Endodermal cell (in vitro differentiated cells): Measurements from ENCODE around the gene KDELR1. TPM values are rescaled to one million over a fixed set of nuclear protein-coding genes. Genes with fewer than 3 reads are reported as not detected.

Experiments used
- DNase-seq: peaks from one replicate; pipeline ENCODE4 v3.0.0-alpha.2; 2017
- H3K27ac ChIP-seq: 2 replicates; pipeline ENCODE4 v1.5.1; 2013; ENCODE audit warnings: mild to moderate bottlenecking, low read depth, low read length, moderate library complexity
- H3K27me3 ChIP-seq: 2 replicates; pipeline ENCODE4 v1.6.1; 2013; ENCODE audit warnings: mild to moderate bottlenecking, low read length, moderate library complexity; ENCODE audit not compliant: insufficient read depth, control insufficient read depth, poor library complexity, severe bottlenecking
- H3K36me3 ChIP-seq: 2 replicates; pipeline ENCODE4 v1.7.0; 2013; ENCODE audit warnings: mild to moderate bottlenecking, low read length, moderate library complexity; ENCODE audit not compliant: control insufficient read depth, insufficient read depth
- H3K4me1 ChIP-seq: one replicate; pipeline ENCODE4 v1.7.0; 2013; ENCODE audit warnings: low read length; ENCODE audit not compliant: control insufficient read depth, insufficient read depth
- H3K4me3 ChIP-seq: 2 replicates; pipeline ENCODE4 v1.5.1; 2013; ENCODE audit warnings: mild to moderate bottlenecking, low read length, moderate library complexity
- H3K9ac ChIP-seq: 2 replicates; pipeline ENCODE4 v1.6.1; 2013; ENCODE audit warnings: mild to moderate bottlenecking, low read length, moderate library complexity; ENCODE audit not compliant: poor library complexity, severe bottlenecking; ENCODE audit errors: extremely low read depth
- H3K9me3 ChIP-seq: 2 replicates; pipeline ENCODE4 v1.6.1; 2013; ENCODE audit warnings: mild to moderate bottlenecking, low read length, moderate library complexity; ENCODE audit not compliant: control insufficient read depth
- H3K27ac Mint-ChIP-seq: 2 replicates; pipeline ENCODE4 v1.8.0; 2020; ENCODE audit warnings: mixed read lengths
- H3K27me3 Mint-ChIP-seq: 2 replicates; pipeline ENCODE4 v1.8.0; 2021; ENCODE audit warnings: mild to moderate bottlenecking, mixed read lengths; ENCODE audit not compliant: insufficient read depth
- H3K36me3 Mint-ChIP-seq: 2 replicates; pipeline ENCODE4 v1.8.0; 2020; ENCODE audit warnings: low read depth, mixed read lengths
- H3K4me1 Mint-ChIP-seq: 2 replicates; pipeline ENCODE4 v1.8.0; 2020; ENCODE audit warnings: mixed read lengths
- H3K4me3 Mint-ChIP-seq: 2 replicates; pipeline ENCODE4 v1.8.0; 2020; ENCODE audit warnings: mild to moderate bottlenecking, moderate library complexity, mixed read lengths
- H3K9me3 Mint-ChIP-seq: 2 replicates; pipeline ENCODE4 v1.8.0; 2020; ENCODE audit warnings: mild to moderate bottlenecking, mixed read lengths
- CTCF ChIP-seq: fragments of 200-600 bp; sonication (generic); conservative IDR thresholded peaks from 2 replicates; pipeline ENCODE4 v1.5.0; 2021; ENCODE audit warnings: antibody characterized with exemption, mild to moderate bottlenecking
- WGBS, 2 experiments: methylation state at CpG; one replicate each; pipeline versions ENCODE4 v1.1.5 to v1.1.7; 2013; ENCODE audit warnings: missing lambda C conversion rate in 2 of 2, mixed read lengths in 1 of 2; ENCODE audit not compliant: insufficient coverage in 1 of 2, insufficient read length in 1 of 2; 5-methylcytosine and 5-hydroxymethylcytosine counted together
- total RNA-seq, 2 donors: library from RNA; stranded (reverse); fragmentation: NEBNext Ultra II Directional in 1 of 2; extraction: Animal tissue kit (Norgen Biotek cat#: 25700) in 1 of 2; gene quantifications; 2 replicates in 1 of 2; 3 replicates in 1 of 2; pipeline ENCODE4 v1.2.1, GENCODE V29; 2021

KDELR1 gene
- total RNA-seq, 2 donors from 2014 or later: 227 to 285 TPM

DNA sequence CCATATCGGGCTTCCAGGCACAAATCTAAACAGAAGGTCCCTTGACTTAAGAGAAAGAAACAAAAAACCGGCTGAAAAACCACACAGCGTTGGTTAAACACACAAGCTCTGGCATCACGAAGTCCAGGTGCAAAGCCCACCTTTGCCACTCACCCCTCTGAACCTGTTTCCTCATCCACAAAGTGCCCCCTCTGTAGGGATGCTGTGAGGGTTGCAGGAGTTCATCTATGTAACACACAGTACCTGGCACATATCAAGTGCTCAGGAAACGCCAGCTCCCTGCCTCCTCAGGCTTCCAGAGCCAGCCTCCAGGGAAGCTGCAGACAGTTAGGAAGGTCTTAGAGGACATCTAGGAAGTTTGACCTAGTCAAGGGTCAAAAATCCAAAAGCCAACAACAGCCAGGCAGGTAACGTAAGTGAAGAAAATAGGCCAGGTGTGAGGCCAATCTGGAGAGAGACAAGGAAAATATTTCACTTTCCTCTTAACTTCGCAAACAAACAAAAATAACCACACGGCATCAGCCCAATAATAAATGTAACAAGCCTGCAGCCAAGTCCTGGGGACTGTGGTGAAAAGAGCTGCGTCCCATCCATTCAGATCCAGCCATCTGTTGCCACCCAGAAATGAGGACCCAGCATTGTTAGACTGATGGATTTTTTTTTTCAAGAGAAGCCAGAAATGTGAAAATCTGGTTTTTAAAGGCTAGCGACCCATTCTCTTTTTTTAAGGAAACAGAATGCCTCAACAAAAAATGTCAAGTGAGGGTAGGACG is 10.0 kb downstream of the KDELR1 start:
- Histone ChIP-seq H3K36me3 (peaks cover 45% of the 10 kb centered on the region), H3K27me3 (no peaks in the 10 kb centered on the region), H3K27ac (no peak overlapping the region), H3K9me3 (no peaks in the 10 kb centered on the region), H3K9ac (no peak overlapping the region), H3K4me1 (no peaks in the 10 kb centered on the region), H3K4me3 (no peak overlapping the region)
- H3K27ac Mint-ChIP-seq: no peak overlapping the region
- WGBS, 2 experiments: 91 to 97% methylated on average over 8 to 11 of the region's 11 CpGs
- H3K4me3 Mint-ChIP-seq: no peak overlapping the region
- H3K4me1 Mint-ChIP-seq: no peaks in the 10 kb centered on the region
- peaks cover 40% of the 10 kb centered on the region for H3K36me3 Mint-ChIP-seq
- no peaks in the 10 kb centered on the region for H3K27me3 Mint-ChIP-seq
- DNase-seq: no peak
- TF ChIP-seq CTCF: peak; percentile 51
- no peaks in the 10 kb centered on the region for H3K9me3 Mint-ChIP-seq

- no peak overlapping the region for H3K4me3 ChIP-seq
- H3K9me3 ChIP-seq: no peaks in the 10 kb centered on the region
- Mint-ChIP-seq H3K27ac (no peak overlapping the region), H3K4me1 (no peaks in the 10 kb centered on the region), H3K36me3 (peaks cover 26% of the 10 kb centered on the region), H3K4me3 (no peak overlapping the region), H3K27me3 (peaks cover 7% of the 10 kb centered on the region), H3K9me3 (no peaks in the 10 kb centered on the region)
- H3K9ac ChIP-seq: no peak overlapping the region
- H3K36me3 ChIP-seq: peaks cover 25% of the 10 kb centered on the region
- 90 to 91% methylated on average over 5 of the region's 5 CpGs for WGBS, 2 experiments
- no peak for TF ChIP-seq CTCF
- H3K4me1 ChIP-seq: no peaks in the 10 kb centered on the region
- no peak overlapping the region for H3K27ac ChIP-seq
- H3K27me3 ChIP-seq: no peaks in the 10 kb centered on the region
- DNase-seq: no peak
Measured at GRCh38 chr19:48379058-48379457, 12.3 kb downstream of the KDELR1 start.

DNA sequence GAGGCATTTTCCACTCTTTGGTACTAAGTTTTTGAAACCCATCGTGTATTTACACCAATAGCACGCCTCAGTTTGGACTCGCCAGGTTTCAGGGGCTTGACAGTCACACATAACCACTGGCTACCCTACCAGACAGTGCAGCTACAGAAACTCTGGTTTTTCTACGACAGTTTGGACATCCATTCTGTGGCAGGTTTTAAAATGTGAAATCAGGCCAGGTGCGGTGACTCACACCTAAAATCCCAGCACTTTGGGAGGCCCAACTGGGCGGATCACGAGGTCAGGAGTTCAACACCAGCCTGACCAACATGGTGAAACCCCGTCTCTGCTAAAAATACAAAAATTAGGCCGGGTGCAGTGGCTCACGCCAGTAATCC is 13.2 kb downstream of the KDELR1 start:
- H3K36me3 ChIP-seq: peaks cover 18% of the 10 kb centered on the region
- H3K9ac ChIP-seq: no peak overlapping the region
- H3K4me1 ChIP-seq: no peaks in the 10 kb centered on the region
- no peak for TF ChIP-seq CTCF
- 93 to 96% methylated on average over 10 of the region's 10 CpGs for WGBS, 2 experiments
- no peak overlapping the region for H3K4me3 ChIP-seq
- no peak for DNase-seq
- H3K36me3 Mint-ChIP-seq: peaks cover 19% of the 10 kb centered on the region
- H3K9me3 ChIP-seq: no peaks in the 10 kb centered on the region
- no peak overlapping the region for H3K27ac Mint-ChIP-seq
- peaks cover 10% of the 10 kb centered on the region for H3K27me3 Mint-ChIP-seq
- H3K4me3 Mint-ChIP-seq: no peak overlapping the region
- H3K4me1 Mint-ChIP-seq: no peaks in the 10 kb centered on the region
- no peak overlapping the region for H3K27ac ChIP-seq
- H3K27me3 ChIP-seq: no peaks in the 10 kb centered on the region
- no peaks in the 10 kb centered on the region for H3K9me3 Mint-ChIP-seq
